HG03066 (cell line): ENCODE results near the gene MPV17L2.

Experiments
- ATAC-seq: cut with Tn5 transposase; IDR thresholded peaks from one replicate; pipeline ENCODE4 v1.9.1; 2021; ENCODE audit warnings: low read depth; ENCODE audit not compliant: unreplicated experiment

MPV17L2 gene

GRCh38 chr19:18231775-18232174 is 38.8 kb downstream of the MPV17L2 start:
- no peak for ATAC-seq

DNA sequence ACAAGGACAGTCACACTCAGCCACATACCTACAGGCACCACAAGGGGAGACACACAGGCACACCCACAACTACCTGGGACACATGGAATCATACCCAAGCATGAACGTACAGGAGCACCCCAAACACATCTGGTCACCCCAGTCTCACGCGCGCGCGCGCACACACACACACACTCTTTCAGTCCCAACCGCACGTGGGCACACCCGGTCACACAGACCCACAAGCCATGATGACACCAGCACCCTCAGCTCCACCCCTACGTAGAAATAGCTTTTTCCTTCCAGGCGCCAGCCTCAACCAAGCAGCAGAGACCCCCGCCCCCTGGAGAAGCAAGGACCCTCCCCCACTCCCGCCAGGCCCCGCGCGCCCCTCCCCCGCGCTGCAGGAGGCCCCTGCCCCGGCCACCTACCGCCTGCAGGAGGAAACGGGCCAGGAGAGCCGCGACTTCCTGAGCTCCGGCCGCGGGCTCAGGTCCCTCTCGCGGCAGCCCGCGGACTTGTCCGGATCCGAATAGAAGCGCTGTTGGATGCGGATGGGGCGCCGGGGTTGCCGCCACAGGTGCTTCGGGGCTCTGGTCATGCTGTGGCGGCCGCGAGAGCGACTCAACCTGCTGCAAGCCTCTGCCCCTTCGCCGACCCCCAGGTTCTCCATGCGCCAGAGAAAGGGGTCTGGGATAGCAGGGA is 39.7 kb downstream of the MPV17L2 start:
- ATAC-seq = no peak

- no peak for ATAC-seq
These were observed 40.3 kb downstream of the MPV17L2 start for GRCh38 chr19:18233224-18233825.

GRCh38 chr19:18234194-18234593 is 41.2 kb downstream of the MPV17L2 start:
- ATAC-seq = no peak

GRCh38 chr19:18239303-18239702 is 46.3 kb downstream of the MPV17L2 start:
- no peak for ATAC-seq

- ATAC-seq = no peak
These were observed 52.3 kb downstream of the MPV17L2 start for GRCh38 chr19:18245297-18245696.
